Activated B cell treated with CpG ODN at 0.5 μM for 24 hours (primary cell): ENCODE results near the gene SRD5A3. TPM values are rescaled to one million over a fixed set of nuclear protein-coding genes. Genes with fewer than 3 reads are reported as not detected.

Source experiments
- ATAC-seq: fragments of 200-7000 bp; cut with Tn5 transposase; one replicate; pipeline ENCODE4 v1.10.0; 2021; ENCODE audit warnings: low read depth, mild to moderate bottlenecking, moderate library complexity
- CTCF ChIA-PET: fragments of 350-600 bp; sonication (Branson Sonifier 250); formaldehyde crosslinking; loops from one replicate; lab custom pipeline; 2021; ENCODE audit warnings: antibody characterized with exemption; lab: Charles Lee
- POLR2A ChIA-PET: fragments of 350-600 bp; sonication (Branson Sonifier 250); formaldehyde crosslinking; loops from one replicate; lab custom pipeline; 2021; ENCODE audit warnings: antibody characterized with exemption; lab: Charles Lee
- DNase-seq: peaks from one replicate; pipeline ENCODE4 v3.0.0; 2022
- H3K27ac Mint-ChIP-seq: one replicate; pipeline ENCODE4 v1.8.0; 2020; ENCODE audit warnings: mixed read lengths
- H3K27me3 Mint-ChIP-seq: one replicate; pipeline ENCODE4 v1.8.0; 2021; ENCODE audit warnings: mixed read lengths
- H3K36me3 Mint-ChIP-seq: one replicate; pipeline ENCODE4 v1.8.0; 2021; ENCODE audit warnings: low read depth, mixed read lengths
- H3K4me1 Mint-ChIP-seq: one replicate; pipeline ENCODE4 v1.8.0; 2021; ENCODE audit warnings: mixed read lengths
- H3K4me3 Mint-ChIP-seq: one replicate; pipeline ENCODE4 v1.8.0; 2020; ENCODE audit warnings: mild to moderate bottlenecking, mixed read lengths
- H3K9me3 Mint-ChIP-seq: one replicate; pipeline ENCODE4 v1.8.0; 2020; ENCODE audit warnings: mixed read lengths
- CTCF ChIP-seq: fragments of 200-600 bp; IDR thresholded peaks from one replicate; pipeline ENCODE4 v1.8.0; 2022; ENCODE audit warnings: antibody characterized with exemption, mild to moderate bottlenecking
- intact Hi-C: fragments of 100-400 bp; cut with micrococcal nuclease; formaldehyde crosslinking; loops from one replicate; pipeline ENCODE4 v1.15.1; 2024
- total RNA-seq: library from RNA; stranded (reverse); gene quantifications from 2 replicates; pipeline ENCODE4 v1.2.3, GENCODE V29; 2022

Gene SRD5A3
- total RNA-seq, 1 donor from 2014 or later = 5.7 TPM

- Mint-ChIP-seq H3K27me3 (no peaks in the 10 kb centered on the region), H3K27ac (peak overlapping the region; percentile 76), H3K4me1 (peaks cover 25% of the 10 kb centered on the region), H3K36me3 (peaks cover 42% of the 10 kb centered on the region), H3K9me3 (no peaks in the 10 kb centered on the region), H3K4me3 (peak overlapping the region; percentile 32)
- POLR2A ChIA-PET = interaction anchor here (1.0 to 1.4 kb wide), 2 partner anchors 10 to 15 kb away, joined by 4 read pairs; no protein-coding TSS in a partner anchor
- DNase-seq = no peak
- CTCF ChIA-PET = interaction anchor here (0.8 to 2.5 kb wide), 10 partner anchors 14 to 457 kb away, joined by 3 to 15 read pairs (median 6); partner anchors contain the start of genes SRD5A3 and TMEM165
- no peak for TF ChIP-seq CTCF
- ATAC-seq = peak; percentile 90
- intact Hi-C loops = loop anchor here (1.0 to 2.0 kb wide), 6 partner anchors 11 to 458 kb away; partner anchors contain the start of genes CLOCK and NMU
These were observed 63.6 kb downstream of the SRD5A3 start for GRCh38 chr4:55409468-55410171.

- H3K9me3 Mint-ChIP-seq = no peaks in the 10 kb centered on the region
- no peak overlapping the region for H3K4me3 Mint-ChIP-seq
- H3K36me3 Mint-ChIP-seq = peaks cover 40% of the 10 kb centered on the region
- H3K27me3 Mint-ChIP-seq = no peaks in the 10 kb centered on the region
- ATAC-seq = no peak
- POLR2A ChIA-PET = interaction anchor here (1.0 to 1.5 kb wide), 2 partner anchors 11 to 14 kb away, joined by 4 to 5 read pairs; no protein-coding TSS in a partner anchor
- peaks cover 25% of the 10 kb centered on the region for H3K4me1 Mint-ChIP-seq
- TF ChIP-seq CTCF = no peak
- DNase-seq = no peak
- H3K27ac Mint-ChIP-seq = no peak overlapping the region
- intact Hi-C loops = no loop called here
- CTCF ChIA-PET = interaction anchor here (0.8 to 2.5 kb wide), 8 partner anchors 15 to 456 kb away, joined by 3 to 15 read pairs (median 8); partner anchors contain the start of genes SRD5A3 and TMEM165
These were observed 64.4 kb downstream of the SRD5A3 start for GRCh38 chr4:55410431-55410830.

- H3K4me1 Mint-ChIP-seq = peaks cover 25% of the 10 kb centered on the region
- TF ChIP-seq CTCF = no peak
- no peaks in the 10 kb centered on the region for H3K9me3 Mint-ChIP-seq
- H3K36me3 Mint-ChIP-seq = peaks cover 39% of the 10 kb centered on the region
- no peak for ATAC-seq
- ChIA-PET POLR2A (interaction anchor here (1.5 kb wide), 1 partner anchor 15 kb away, joined by 5 read pairs; no protein-coding TSS in a partner anchor), CTCF (interaction anchor here (0.6 kb wide), 1 partner anchor 547 kb away, joined by 3 read pairs; no protein-coding TSS in a partner anchor)
- no peaks in the 10 kb centered on the region for H3K27me3 Mint-ChIP-seq
- no peak for DNase-seq
- no peak overlapping the region for H3K27ac Mint-ChIP-seq
- intact Hi-C loops = no loop called here
- no peak overlapping the region for H3K4me3 Mint-ChIP-seq
These were observed 65.6 kb downstream of the SRD5A3 start for GRCh38 chr4:55411621-55412020.

- POLR2A ChIA-PET = interaction anchor here (0.7 to 1.2 kb wide), 2 partner anchors 18 to 22 kb away, joined by 3 to 4 read pairs; no protein-coding TSS in a partner anchor
- ATAC-seq (no peak), DNase-seq (no peak)
- no peaks in the 10 kb centered on the region for H3K4me1 Mint-ChIP-seq
- no peak overlapping the region for H3K27ac Mint-ChIP-seq
- H3K4me3 Mint-ChIP-seq = no peak overlapping the region
- H3K36me3 Mint-ChIP-seq = peaks cover 64% of the 10 kb centered on the region
- CTCF ChIA-PET = no interaction called here
- H3K9me3 Mint-ChIP-seq = no peaks in the 10 kb centered on the region
- intact Hi-C loops = no loop called here
- H3K27me3 Mint-ChIP-seq = no peaks in the 10 kb centered on the region
- no peak for TF ChIP-seq CTCF
These were observed 70.1 kb downstream of the SRD5A3 start for GRCh38 chr4:55416176-55416575.

Other genes with a start within 250 kb of the SRD5A3 start
- gene KDR, start 220.6 kb upstream of the SRD5A3 start, total RNA-seq = not detected in 2 replicates
- gene TMEM165, start 49.7 kb downstream of the SRD5A3 start, total RNA-seq = 80.3 and 90.2 TPM in 2 replicates
- 10.4 and 12.9 TPM in 2 replicates for gene CLOCK, start 200.7 kb downstream of the SRD5A3 start, total RNA-seq
- gene PDCL2, start 246.0 kb downstream of the SRD5A3 start, total RNA-seq = not detected in 2 replicates